Activated CD4-positive, alpha-beta T cell treated with anti-CD3 and anti-CD28 coated beads, Interleukin-2, amount 10 ng/mL, durations not matched to agents 24 days and 14 days (primary cell): ENCODE results near the gene SNAPC4. TPM values are rescaled to one million over a fixed set of nuclear protein-coding genes. Genes with fewer than 3 reads are reported as not detected.
"Not testable (repeated sequence)": the region's sequence is repeated elsewhere in the genome, so short reads cannot be mapped to it uniquely, and the experiment has no call there.

Experiments used
- DNase-seq: peaks from one replicate; pipeline ENCODE4 v3.0.0; 2022
- H3K27ac Mint-ChIP-seq: one replicate; pipeline ENCODE4 v1.8.0; 2022; ENCODE audit warnings: mild to moderate bottlenecking, mixed read lengths
- H3K27me3 Mint-ChIP-seq: one replicate; pipeline ENCODE4 v1.8.0; 2022; ENCODE audit warnings: mixed read lengths
- H3K36me3 Mint-ChIP-seq: one replicate; pipeline ENCODE4 v1.8.0; 2022; ENCODE audit warnings: low read depth, mild to moderate bottlenecking, mixed read lengths
- H3K4me1 Mint-ChIP-seq: one replicate; pipeline ENCODE4 v1.8.0; 2021; ENCODE audit warnings: mixed read lengths
- H3K4me3 Mint-ChIP-seq: one replicate; pipeline ENCODE4 v1.8.0; 2022; ENCODE audit warnings: mild to moderate bottlenecking, moderate library complexity, mixed read lengths
- H3K9me3 Mint-ChIP-seq: one replicate; pipeline ENCODE4 v1.8.0; 2021; ENCODE audit warnings: mixed read lengths
- intact Hi-C: fragments of 100-400 bp; cut with micrococcal nuclease; formaldehyde crosslinking; loops from one replicate; pipeline ENCODE4 v1.15.1; 2023
- total RNA-seq: library from RNA; stranded (reverse); gene quantifications from 2 replicates; pipeline ENCODE4 v1.2.3, GENCODE V29; 2022

Gene SNAPC4
- total RNA-seq, 1 donor from 2014 or later: 27.3 TPM

DNA sequence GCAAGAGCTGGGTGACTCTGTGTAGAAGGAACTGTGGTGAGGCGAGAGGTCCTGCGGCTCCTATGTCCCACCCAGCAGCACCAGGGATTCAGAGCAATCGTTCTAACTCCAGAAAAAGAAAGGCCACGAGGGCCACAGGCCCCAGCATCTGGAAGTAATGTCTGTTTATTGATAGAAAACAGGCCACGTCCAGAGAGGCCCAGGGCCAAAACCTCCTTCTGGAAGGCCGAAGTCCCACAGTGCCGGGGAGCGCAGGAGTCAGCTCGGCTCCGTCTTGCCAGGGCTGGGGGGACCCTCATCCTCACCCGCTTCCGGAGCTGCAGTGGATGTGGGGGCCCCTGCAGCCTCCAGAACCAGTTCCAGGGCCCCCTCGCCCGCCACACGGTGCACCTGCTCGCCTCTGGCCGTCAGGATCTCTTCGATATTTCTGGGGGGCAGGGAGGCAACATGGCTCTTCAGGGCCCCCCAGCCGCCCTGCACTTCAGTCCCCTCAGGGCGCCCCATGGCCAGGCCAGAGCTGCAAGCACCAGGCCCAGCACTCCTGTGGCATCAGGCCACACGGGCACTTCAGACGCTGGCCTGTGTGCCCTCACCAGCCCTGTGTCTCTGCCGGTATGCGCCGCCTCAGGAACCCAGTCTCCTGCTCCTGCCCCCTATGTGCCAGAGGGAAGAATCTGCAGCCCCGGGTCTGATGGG lies 38.1 kb downstream of the SNAPC4 start:
- H3K4me1 Mint-ChIP-seq: peaks cover 4% of the 10 kb centered on the region
- H3K4me3 Mint-ChIP-seq: no peak overlapping the region
- intact Hi-C loops: no loop called here
- DNase-seq: no peak
- H3K36me3 Mint-ChIP-seq: peaks cover 5% of the 10 kb centered on the region
- no peaks in the 10 kb centered on the region for H3K27me3 Mint-ChIP-seq
- no peaks in the 10 kb centered on the region for H3K9me3 Mint-ChIP-seq
- no peak overlapping the region for H3K27ac Mint-ChIP-seq

DNA sequence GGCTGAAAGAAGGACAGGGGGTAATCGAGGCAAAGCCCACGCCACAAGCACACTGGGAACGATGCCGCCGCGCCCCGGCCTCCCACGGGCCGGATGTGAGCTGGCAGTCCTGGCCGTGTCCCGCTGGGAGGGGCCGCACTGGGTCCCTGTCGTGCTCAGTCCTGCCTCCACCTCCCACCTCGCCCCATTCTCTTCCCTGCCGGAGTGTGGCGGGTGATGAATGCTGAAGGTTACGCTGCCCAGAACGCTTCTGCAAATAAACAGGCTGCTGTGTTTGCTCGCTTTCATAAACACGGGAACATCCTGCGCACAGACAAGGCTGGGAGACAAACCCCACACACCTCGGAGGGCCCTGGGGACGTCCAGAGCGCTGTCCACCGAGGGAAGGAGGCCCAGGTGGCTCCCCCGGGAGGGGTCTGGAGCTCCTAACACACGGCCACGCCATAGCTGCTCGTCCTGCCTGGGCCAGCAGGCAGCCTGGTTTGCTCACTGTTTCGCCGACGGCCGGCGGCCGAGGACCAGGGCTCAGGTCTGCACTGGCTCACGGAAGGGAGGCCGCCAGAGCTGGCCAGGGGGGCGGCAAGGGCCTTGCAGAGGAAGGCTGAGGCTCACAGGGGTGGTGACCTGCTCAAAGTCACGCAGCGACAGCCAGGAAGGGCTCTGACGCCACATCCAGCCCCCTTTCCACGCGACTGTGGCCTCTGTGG lies 38.8 kb downstream of the SNAPC4 start:
- Mint-ChIP-seq H3K27ac (no peak overlapping the region), H3K4me3 (no peak overlapping the region), H3K9me3 (no peaks in the 10 kb centered on the region), H3K36me3 (peaks cover 5% of the 10 kb centered on the region), H3K27me3 (no peaks in the 10 kb centered on the region), H3K4me1 (peaks cover 4% of the 10 kb centered on the region)
- intact Hi-C loops: no loop called here
- DNase-seq: no peak

DNA sequence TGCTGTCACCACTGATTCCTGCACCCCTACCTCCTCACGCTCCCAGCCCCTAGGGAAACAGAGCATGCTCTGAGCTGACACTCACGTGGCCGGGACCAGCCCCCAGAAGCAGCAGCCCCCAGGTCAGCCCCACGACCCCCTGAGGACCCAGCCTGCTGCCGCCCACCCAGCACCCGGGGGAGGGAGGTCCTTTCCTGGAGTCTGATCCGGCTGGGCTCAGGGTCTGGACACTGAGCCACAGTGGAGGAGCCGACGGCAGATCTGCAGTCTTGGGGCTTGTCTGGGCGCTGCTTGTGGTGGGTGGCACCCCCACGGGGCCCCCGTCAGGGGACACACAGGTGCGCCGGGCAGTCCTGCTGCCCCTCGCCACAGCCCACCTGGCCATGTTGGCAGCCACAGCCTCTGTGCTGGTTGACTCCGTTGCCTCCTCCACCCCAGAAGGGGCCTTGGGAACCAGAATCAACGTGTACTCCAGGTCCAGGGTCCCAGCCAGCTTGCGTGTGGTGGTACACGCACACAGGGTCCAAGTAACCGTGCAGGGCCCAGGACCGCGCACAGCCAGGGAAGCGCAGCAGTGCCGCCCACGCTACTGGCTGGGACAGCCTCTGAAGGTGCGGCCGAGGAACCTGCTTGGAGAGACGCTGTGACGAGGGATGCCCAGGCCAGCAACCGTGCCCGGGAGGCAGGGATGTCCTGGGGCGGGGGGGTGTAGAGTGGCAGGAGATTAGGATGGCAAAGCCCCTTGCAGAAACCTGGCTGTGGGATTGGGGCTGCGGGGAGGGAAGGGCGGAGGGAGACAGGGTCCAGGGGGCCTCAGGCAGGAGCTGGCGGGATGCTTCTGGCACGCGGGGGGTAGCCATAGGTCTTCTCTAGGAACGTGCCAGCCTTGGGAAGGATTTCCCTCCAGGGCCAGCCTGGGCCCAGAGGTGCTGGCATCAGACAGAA lies 39.9 kb downstream of the SNAPC4 start:
- no peaks in the 10 kb centered on the region for H3K27me3 Mint-ChIP-seq
- no peak overlapping the region for H3K4me3 Mint-ChIP-seq
- no peak overlapping the region for H3K27ac Mint-ChIP-seq
- H3K36me3 Mint-ChIP-seq: peaks cover 3% of the 10 kb centered on the region
- H3K9me3 Mint-ChIP-seq: no peaks in the 10 kb centered on the region
- no peak for DNase-seq
- intact Hi-C loops: no loop called here
- peaks cover 4% of the 10 kb centered on the region for H3K4me1 Mint-ChIP-seq

DNA sequence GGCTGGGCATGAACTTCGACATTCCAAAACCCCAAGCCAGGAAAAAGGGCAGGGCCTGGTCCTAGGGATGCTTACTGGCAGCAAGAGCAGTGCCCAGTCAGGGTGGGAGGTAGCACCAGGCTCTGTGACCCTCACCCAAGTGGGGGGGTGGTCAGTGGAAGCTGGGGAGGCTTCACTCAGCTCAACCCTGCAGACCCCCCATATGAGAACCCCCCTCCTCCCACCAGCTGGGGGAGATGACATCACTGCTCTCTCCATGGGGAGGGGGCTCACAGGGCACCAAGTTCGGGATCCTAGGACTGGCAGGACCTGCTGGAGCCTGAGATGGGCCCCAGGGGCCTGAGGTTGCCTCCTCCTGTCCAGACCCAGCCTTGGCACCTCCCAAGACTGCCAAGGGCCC lies 41.1 kb downstream of the SNAPC4 start:
- Mint-ChIP-seq H3K4me3 (no peak overlapping the region), H3K36me3 (peaks cover 2% of the 10 kb centered on the region)
- no peak for DNase-seq

DNA sequence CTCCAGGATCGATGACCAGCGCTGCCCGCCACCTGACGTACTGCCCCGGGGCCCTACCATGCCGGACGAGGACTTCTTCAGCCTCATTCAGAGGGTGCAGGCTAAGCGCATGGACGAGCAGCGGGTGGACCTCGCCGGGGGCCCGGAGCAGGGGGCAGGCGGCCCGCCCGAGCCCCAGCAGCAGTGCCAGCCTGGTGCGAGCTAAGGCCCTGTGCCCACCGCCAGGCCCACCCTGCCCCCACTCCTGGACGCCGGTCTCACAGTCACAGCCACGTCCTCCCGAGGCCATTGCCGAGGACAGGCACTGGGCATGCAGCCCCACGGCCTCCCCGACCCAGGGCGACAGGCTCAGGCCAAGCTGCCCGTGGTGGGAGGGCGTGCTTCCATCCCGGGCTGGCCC lies 42.0 kb downstream of the SNAPC4 start:
- DNase-seq: no peak
- Mint-ChIP-seq H3K9me3 (no peaks in the 10 kb centered on the region), H3K27ac (no peak overlapping the region), H3K36me3 (no peaks in the 10 kb centered on the region), H3K4me1 (peaks cover 4% of the 10 kb centered on the region), H3K27me3 (no peaks in the 10 kb centered on the region), H3K4me3 (no peak overlapping the region)
- intact Hi-C loops: no loop called here

More for the DNA sequence above, 41.1 kb downstream of the SNAPC4 start:
- Mint-ChIP-seq H3K27ac (no peak overlapping the region), H3K9me3 (no peaks in the 10 kb centered on the region), H3K27me3 (no peaks in the 10 kb centered on the region), H3K4me1 (peaks cover 4% of the 10 kb centered on the region)
- intact Hi-C loops: no loop called here

DNA sequence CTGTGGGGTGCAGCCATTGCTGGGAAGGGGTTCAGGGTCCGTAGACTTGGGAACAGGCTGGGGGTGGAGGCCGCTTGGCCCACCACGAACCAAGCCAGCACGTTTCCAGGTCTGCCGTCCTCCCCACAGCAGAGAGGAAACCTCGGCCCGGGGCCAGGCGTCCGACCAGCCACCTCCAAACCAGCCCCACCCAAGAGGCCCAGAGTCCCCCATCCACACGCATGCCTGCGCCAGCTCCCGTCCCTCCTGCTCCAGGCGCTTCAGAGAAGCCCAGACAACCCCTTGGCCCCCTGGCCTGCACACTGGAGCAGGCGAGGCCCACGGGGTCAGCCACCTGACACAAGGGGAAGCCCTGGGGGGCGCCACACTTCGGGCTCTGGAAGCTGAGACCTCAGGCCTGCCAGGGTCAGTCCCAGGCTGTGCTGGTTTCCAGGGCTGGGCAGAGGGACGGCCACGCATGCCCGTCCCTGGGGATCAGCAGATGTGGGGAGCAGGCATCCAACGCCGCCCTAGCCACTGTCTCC lies 42.7 kb downstream of the SNAPC4 start:
- Mint-ChIP-seq H3K27me3 (no peaks in the 10 kb centered on the region), H3K4me3 (no peak overlapping the region), H3K36me3 (no peaks in the 10 kb centered on the region), H3K27ac (no peak overlapping the region), H3K9me3 (no peaks in the 10 kb centered on the region), H3K4me1 (no peaks in the 10 kb centered on the region)
- DNase-seq: no peak
- intact Hi-C loops: no loop called here

DNA sequence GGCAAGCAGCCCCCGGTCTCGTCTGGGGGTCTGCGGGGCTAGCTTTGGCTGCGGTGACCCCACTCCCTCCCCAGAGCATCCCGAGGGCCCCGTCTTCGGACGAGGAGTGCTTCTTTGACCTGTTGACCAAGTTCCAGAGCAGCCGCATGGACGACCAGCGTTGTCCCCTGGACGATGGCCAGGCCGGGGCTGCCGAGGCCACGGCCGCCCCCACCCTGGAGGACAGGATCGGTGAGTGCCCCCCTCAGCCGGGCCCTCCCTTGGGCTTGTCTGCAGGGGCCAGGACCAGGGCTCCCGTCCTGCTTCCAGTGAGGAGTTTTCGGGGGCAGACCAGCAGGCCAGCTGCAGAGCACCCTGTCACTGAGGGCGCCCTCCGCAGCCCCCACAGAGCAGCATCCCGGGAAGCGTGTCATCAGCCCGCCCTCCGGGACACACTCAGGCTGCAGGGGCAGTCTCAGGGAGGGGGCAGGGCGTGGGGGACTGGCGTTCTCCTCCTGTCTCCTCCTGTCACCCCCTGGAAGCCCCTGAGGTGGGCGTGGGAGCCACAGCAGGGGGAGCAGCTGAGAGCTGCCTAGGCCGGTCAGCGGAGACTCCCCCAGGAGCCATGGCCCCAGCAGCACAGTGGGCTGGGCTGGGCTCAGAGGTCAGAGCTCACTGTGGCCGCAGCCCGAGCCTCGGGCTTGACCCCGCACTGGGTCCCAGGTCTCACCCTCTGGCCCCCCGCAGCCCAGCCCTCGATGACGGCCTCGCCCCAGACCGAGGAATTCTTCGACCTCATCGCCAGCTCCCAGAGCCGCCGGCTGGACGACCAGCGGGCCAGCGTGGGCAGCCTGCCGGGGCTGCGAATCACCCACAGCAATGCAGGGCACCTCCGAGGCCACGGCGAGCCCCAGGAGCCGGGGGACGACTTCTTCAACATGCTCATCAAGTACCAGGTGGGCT lies 44.1 kb downstream of the SNAPC4 start:
- Mint-ChIP-seq H3K9me3 (no peaks in the 10 kb centered on the region), H3K4me3 (no peak overlapping the region), H3K4me1 (no peaks in the 10 kb centered on the region), H3K27ac (no peak overlapping the region), H3K27me3 (no peaks in the 10 kb centered on the region), H3K36me3 (no peaks in the 10 kb centered on the region)
- intact Hi-C loops: no loop called here
- no peak for DNase-seq

DNA sequence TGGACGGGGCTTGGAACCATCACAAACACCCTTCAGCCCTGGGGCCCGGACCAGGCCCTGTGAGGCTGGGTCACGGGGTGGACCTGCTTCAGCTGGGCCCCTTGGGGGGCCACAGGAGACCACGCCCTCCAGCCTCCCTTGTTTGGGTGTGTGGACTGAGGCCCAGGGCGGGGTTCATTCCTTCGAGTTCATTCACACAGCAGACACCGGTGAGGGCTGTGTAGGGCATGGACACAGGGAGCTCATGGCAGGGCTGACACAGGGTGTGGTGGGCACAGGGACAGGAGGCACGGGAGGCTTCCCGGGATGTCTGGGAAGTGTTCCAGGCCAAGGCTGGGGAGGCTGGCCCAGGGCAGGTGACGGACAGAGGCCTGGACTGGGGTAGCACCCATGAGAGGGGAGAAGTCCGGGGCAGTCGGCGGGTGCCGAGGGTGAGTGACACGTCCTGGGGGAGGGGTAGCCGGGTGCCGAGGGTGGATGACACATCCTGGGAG lies 45.3 kb downstream of the SNAPC4 start:
- Mint-ChIP-seq H3K36me3 (no peaks in the 10 kb centered on the region), H3K9me3 (no peaks in the 10 kb centered on the region), H3K27me3 (no peaks in the 10 kb centered on the region), H3K4me3 (no peak overlapping the region), H3K27ac (no peak overlapping the region), H3K4me1 (no peaks in the 10 kb centered on the region)
- intact Hi-C loops: no loop called here
- no peak for DNase-seq

DNA sequence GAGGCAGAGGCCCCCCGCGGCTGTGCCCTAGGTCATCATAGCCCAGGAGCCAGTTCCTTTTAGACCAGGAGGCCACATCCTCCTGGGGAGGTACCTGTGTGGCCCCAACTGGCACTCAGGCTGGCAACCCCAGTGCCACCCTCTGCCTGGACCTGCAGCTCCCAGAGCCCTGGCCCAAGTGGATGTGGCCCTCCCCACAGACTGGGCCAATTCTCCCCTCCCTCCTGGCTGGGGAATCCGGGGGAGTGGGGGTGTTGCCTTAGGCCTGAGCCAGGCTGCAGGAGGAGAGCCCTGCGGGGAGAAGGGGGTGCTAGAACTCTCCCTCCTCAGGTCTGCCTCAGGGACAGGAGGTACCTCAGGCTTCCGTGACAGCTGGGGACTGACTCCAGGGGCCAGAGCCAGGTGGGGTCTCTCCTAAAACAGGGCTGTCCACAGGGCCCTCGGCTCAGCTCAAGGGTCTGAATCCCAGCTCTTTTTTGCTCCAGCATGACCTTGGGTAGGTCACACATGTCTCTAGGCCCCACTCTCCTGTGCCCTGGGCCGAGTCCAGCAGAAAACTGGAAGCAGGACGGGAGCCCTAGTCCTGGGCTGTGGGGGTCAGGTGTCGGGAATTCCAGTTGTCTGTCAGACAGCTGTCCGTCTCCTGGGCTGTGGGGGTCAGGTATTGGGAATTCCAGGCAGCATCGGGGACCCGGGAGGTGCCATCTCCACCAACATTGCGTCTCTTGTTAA lies 46.0 kb downstream of the SNAPC4 start:
- intact Hi-C loops: no loop called here
- no peaks in the 10 kb centered on the region for H3K4me1 Mint-ChIP-seq
- H3K27me3 Mint-ChIP-seq: no peaks in the 10 kb centered on the region
- no peaks in the 10 kb centered on the region for H3K9me3 Mint-ChIP-seq
- no peak overlapping the region for H3K4me3 Mint-ChIP-seq
- H3K27ac Mint-ChIP-seq: no peak overlapping the region
- no peak for DNase-seq
- H3K36me3 Mint-ChIP-seq: no peaks in the 10 kb centered on the region

DNA sequence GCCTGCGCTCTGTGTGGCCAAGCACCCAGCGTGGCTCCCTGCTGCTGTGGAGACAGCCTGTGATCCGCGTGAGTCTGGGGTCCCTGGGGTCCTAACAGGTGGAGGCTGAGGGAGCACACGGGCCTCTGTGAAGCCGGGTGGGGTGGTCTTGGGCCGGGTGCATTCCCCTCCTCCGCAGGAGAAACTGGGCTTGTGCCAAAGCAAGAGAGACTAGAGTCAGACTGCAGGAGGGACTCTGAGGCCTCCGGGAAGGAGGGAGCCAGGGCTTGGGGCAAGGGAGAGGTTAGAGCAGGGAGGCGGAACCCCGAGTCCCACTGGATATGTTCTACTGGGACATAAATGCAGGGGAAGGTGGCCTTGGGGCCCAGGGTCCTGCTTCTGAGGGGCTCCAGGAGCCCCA lies 46.9 kb downstream of the SNAPC4 start:
- H3K27ac Mint-ChIP-seq: no peak overlapping the region
- no peaks in the 10 kb centered on the region for H3K4me1 Mint-ChIP-seq
- no peaks in the 10 kb centered on the region for H3K27me3 Mint-ChIP-seq
- H3K4me3 Mint-ChIP-seq: no peak overlapping the region
- H3K36me3 Mint-ChIP-seq: no peaks in the 10 kb centered on the region
- intact Hi-C loops: no loop called here
- DNase-seq: no peak
- H3K9me3 Mint-ChIP-seq: no peaks in the 10 kb centered on the region

DNA sequence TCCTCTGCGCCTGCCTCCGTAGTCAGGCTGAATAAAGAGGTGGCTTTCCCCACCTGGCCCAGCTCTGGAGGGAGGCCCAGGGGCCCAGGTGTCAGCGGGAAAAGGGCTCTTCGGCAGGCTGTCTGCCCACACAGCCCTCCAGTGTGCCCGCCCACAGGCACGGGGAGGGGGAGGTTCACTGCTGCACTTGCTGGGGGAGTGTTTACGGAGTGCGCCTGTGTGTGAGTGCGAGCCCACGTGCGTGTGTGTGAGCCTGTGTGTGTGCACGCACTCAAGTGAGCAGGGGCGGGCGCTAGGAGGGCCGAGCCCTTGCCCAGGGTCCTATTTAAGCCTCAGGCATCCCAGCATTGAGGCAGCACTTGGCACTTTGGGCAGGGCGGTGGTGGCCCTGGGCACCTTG lies 47.3 kb downstream of the SNAPC4 start:
- no peak overlapping the region for H3K4me3 Mint-ChIP-seq
- no peak overlapping the region for H3K27ac Mint-ChIP-seq
- no peaks in the 10 kb centered on the region for H3K9me3 Mint-ChIP-seq
- no peaks in the 10 kb centered on the region for H3K27me3 Mint-ChIP-seq
- no peak for DNase-seq
- intact Hi-C loops: no loop called here
- H3K36me3 Mint-ChIP-seq: no peaks in the 10 kb centered on the region
- H3K4me1 Mint-ChIP-seq: no peaks in the 10 kb centered on the region

DNA sequence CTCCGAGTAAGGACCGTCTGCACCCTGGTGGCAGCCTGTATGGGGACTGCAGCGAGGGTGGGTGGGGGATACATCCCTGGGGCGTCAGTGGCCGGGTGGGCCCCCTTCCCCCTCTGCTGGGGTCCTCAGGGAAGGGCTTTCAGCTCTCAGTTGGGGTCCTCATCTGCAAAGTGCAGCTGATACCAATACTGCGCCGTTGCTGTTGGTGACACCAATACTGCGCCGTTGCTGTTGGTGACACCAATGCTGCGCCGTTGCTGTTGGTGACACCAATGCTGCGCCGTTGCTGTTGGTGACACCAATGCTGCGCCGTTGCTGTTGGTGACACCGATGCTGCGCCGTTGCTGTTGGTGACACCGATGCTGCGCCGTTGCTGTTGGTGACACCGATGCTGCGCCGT lies 48.1 kb downstream of the SNAPC4 start:
- H3K9me3 Mint-ChIP-seq, H3K4me3 Mint-ChIP-seq, DNase-seq, H3K27me3 Mint-ChIP-seq, H3K36me3 Mint-ChIP-seq, intact Hi-C loops, H3K4me1 Mint-ChIP-seq, H3K27ac Mint-ChIP-seq: not testable (repeated sequence)
